ENCODE results near the gene ADGRD1.
"Not testable (repeated sequence)": the region's sequence is repeated elsewhere in the genome, so short reads cannot be mapped to it uniquely, and the experiment has no call there.

The ADGRD1 gene

DNA sequence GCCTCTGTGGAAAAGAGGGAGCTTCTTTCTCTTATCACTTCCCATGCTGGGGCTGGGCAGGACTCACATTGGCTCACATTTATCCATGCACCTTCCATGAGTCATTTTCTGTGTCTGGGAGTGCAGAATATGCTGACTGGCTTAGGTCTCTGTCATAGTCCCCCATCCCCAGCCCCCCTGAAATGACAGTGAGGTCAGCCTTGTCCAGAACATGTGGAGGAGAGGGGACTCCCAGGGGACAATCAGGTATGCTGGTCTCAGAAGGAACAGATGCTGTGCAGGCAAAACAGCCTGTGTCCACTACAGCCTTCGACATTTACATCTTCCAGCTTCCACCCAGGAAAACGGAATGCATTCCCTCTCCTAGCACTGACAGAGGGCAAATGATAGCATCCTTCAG, 35.0 kb downstream of the ADGRD1 start:
- DNase-seq = no peak

GRCh38 chr12:130989391-130989790, 35.7 kb downstream of the ADGRD1 start:
- no peak for DNase-seq

DNA sequence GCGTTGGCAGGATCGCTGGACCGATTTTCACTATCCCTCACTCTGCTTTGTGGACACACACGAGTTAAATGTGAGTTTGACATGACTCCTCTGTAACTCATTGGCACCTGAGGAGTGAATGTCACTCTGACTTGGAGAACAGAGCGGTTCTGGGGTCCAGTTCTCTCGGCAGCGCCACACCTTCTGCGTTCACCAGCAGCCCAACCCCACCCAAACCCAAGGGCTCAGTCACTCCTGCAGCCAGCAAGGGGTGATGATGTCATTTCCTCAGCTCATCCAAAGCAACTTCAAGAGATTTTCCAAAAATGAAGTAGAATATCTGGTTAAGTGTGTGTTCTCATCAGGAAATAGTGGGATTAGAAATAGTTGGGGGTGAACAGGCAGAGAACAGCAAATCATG, 36.3 kb downstream of the ADGRD1 start:
- DNase-seq = no peak

DNA sequence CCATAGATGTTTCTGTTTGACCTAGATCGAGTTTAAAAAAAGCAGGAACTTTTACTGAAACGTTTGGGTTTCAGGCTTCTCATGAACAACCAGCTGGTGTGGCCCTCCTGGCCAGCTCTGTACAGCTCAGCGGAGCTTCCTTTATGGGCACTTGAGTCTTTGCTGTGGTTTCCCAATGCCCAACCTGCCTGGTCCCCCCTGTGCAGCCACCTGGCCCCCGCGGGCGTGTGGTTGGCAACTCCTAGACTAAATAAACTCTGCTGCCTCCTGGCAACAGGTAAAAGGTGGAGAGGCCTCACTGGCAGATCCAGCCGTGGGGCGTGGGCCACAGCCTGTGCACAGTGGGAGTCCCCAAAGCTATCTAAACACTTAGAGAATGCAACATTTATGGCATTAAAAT, 38.7 kb downstream of the ADGRD1 start:
- no peak for DNase-seq

DNA sequence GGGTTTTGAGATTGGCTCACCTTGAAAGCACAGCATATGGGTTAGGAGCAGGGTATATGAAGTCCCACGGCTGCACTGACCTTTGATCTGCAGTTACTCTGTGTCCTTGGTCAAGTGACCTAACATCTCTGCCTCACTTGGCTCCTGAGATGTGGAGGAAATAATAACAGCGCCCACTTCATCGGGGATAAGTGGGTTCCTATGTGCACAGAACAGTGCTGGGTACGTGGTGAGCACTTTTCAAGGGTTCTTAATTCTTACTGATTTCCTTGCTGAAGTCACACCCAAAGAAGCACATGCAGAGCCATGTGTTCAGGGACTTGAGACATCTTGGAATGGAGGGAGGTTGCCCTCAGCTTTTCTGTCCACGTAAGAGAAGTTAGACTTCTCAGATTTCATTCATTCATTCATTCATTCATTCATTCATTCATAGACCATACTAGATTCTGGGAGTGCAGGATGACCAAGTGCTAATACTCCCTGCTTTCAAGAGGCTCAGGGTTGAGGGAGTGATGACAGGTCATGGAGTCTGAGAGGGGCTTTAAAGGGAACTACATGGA, 39.4 kb downstream of the ADGRD1 start:
- DNase-seq = no peak

DNA sequence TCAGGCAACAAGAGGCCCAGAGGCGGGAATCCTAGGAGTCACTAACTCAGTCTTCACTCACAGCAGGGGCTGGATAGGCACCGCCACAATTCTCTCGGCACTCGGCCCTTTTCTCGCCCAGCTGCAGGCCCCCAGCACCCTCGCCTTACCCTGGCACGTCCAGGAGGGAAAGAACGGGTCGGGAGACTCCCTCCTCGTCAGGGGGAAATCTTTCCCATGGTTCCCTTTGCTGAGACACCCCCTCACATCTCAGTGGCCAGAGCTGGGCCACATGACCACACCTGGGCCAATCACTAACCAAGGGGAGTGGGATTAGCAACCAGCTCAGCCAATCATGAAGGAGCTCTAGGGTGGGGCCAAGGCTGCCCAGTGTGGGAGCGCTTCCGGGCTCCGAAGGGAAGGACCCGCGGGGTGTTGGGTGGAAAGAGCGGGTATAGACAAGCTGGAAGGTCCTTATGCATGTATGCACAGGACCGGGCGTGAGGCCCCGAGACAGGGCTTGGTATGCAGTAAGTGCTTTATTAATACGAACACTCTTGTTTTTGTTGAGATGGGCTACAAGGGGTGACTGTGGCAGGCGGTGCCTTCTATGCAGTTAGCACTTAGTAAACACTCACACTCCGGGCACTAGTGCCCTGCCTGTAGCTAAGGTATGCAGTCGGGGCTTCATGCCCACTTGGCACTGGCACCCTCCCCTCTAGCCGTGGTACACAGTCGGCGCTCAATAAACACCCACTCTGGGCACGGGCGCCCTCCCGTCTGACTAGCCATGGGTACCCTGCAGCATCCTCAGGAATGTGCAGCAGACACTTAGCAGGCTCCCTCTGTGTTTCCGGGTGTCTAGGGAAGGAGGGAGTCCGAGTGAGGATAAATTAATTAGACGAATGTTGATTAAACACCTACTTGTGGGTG, 40.3 kb downstream of the ADGRD1 start:
- DNase-seq = no peak

DNA sequence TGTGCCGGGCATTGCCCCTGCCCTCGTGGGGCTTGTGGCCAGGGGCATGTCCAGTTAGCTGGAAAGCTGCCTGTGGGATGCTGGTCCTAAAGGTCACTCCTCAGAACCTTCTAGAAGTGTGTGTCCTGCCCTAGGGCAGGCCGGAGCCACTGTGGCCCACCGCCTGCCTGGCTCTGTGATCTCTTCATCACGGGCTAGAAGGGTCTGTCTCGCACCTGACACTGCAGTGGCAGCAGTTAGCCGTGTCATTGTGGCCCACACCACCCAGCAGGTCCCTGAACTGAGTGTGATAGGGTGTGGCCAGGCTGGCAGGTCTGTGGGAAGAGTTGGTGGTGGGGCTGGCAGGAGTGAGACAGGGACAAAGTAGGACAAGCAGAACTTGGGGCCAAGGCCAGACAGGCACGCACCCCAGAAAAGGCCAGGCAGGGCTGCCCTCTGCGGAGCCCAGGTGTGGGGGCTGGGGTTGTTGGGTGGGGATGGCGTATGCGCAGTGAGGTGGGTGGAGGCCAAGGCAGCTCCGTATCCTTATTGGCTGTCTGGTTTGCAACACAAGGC, 41.2 kb downstream of the ADGRD1 start:
- DNase-seq = no peak

DNA sequence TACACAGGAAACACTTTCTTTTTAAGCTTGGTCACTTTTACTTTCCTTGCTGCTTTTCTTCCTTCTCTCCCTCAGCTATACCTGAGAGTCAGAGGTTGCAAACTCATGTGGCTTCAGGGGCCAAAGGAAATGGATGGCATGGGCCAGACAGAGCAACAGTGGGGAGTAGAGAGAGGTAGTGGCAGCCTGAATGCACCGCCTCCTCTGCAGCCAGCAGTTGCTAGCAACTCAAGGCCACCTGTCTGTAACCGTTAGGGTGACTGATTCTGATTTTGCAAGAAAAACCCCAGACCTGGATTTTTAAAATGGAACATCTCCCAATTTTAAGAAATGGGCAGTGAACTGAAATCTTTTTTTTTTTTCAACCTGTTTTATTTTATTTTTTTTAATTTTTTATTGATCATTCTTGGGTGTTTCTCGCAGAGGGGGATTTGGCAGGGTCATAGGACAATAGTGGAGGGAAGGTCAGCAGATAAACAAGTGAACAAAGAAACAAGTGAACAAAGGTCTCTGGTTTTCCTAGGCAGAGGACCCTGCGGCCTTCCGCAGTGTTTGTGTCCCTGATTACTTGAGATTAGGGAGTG, 41.8 kb downstream of the ADGRD1 start:
- DNase-seq = not testable (repeated sequence)

DNA sequence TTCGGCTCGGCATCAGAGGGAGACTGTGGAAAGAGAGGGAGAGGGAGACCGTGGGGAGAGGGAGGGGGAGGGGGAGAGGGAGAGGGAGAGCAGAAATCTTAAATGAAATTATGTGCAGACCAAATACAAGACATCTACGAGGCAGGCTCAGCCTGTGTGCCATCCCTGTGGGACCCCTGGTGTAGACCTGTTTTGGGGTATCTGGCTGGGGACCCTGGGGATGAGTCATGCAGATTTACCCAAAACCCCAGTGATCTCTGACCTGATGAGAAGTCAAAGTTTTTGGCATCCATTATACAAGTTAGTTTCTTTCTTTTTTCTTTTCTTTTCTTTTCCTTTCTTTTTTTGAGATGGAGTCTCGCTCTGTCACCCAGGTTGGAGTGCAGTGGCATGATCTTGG, 44.4 kb downstream of the ADGRD1 start:
- no peak for DNase-seq

DNA sequence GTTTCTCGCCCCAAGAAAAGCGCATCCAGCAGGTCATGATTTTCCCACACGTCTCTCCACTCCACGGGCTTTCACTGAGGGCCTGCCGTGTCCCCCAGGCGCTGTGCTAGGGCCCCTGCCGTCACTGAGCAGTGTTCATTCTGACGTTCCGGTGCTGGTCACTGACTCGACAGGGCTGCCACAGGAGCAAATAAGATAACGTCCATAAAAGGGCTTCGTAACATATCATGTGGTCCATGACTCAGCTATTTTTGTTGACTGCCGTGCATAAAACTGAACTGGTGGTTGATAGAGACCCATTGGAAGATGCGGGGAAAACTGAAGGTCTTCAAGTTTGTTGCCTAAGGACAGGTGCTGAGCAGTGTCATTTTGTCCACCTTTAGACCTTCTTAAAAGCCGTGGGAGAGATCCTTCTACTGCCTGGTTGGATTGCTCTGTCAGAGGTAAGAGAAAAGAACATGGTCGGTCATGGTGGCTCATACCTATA, 46.3 kb downstream of the ADGRD1 start:
- no peak for DNase-seq

GRCh38 chr12:131001493-131001892, 47.8 kb downstream of the ADGRD1 start:
- DNase-seq = no peak

- no peak for DNase-seq
Observed at GRCh38 chr12:131002216-131002631, 48.5 kb downstream of the ADGRD1 start.

DNA sequence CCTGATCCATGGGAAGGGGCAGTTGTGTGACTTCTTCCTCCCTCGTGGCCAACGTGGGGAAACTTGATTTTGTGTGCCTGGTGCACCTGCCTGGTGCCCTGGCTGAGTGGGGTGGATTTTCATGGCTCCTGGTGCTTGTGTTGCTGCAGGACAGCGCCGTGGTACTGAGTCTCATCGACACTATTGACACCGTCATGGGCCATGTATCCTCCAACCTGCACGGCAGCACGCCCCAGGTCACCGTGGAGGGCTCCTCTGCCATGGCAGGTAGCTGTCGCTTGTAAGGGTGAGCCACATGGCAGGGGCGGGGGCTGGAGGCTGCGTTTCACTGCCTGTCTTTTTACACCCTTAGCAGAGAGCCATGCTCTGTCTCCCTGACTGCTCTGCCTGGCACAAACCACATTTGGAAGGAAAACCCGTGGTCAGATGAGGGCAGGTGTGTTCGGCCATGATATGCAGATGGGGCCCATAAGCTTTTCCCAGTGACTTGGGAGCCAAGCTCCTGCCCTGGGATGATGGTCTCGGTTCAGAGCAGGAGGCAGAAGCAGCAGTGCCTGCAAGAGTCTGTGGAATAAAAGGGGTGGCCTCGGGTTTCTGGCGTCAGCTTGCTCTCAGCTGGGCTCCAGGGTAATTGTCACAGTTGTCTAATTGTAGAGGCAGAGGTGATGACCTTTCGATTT, 49.5 kb downstream of the ADGRD1 start:
- DNase-seq = no peak

DNA sequence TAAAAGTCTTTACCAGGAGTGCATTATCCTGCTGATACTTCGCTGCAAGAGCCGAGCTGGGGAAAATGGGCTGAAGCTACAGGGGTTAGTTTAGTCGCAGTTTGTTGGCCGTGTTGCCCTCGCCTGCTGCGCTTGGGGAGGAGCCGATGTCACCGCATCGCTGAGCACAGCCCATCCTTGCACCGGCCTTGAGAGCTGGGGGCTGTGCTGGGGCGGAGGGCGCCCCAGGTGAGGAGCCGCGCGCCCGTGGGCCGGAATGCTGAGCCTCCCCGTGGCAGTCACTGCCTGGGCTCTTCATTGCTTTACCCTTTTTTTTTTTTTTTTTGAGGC, 50.0 kb downstream of the ADGRD1 start:
- DNase-seq = no peak

DNA sequence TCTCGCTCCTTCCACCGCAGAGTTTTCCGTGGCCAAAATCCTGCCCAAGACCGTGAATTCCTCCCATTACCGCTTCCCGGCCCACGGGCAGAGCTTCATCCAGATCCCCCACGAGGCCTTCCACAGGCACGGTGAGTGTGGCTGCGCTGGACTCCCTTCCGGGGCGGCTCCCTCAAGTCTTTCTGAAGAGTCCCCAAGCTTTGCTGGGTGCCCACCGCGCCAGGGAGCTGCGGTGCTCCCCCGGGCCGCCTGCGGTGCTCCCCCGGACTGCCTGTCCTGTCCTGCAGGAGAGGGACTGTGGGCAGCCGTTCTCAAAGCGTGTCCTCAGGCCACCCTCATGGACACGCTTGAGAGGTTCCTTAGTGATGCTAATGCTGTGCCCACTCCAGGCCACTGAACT, 50.5 kb downstream of the ADGRD1 start:
- no peak for DNase-seq

DNA sequence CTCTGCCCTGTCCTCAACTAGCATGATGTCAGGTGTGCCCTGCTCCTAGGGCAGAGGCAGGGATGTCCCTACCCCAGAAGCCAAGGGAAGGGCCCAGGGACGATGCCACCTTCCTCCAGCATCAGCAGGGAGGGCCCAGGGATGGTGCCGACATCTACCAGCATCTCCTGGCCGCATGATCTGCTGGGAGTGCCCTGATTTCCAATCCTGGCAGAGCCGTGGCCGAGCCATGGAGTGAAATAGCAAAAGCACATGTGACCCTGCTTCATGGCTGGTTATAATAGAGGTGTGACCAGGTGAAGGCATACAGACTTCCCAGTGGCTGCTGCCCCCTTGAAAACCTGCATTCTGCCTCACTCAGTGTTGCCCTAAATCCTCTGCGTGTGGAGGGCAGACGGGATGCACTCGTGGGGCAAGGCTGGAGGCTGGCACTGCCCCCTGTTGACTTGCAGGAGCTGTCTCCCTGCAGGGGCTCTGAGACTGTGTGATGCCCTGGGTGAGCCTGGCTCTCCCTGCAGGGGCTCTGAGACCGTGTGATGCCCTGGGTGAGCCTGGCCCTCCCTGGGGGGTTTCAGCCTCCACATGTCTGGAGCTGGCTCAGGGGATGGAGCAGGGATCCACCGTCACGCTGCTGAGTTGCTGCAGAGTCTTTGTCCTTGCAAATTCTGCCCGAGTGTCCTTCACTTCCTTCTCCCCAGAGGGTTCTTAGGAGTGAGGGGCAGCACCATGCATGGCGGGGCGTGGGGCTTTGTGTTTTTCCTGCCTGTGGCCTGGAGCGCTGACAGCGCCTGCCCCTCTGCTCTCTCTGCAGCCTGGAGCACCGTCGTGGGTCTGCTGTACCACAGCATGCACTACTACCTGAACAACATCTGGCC, 51.7 kb downstream of the ADGRD1 start:
- no peak for DNase-seq

DNA sequence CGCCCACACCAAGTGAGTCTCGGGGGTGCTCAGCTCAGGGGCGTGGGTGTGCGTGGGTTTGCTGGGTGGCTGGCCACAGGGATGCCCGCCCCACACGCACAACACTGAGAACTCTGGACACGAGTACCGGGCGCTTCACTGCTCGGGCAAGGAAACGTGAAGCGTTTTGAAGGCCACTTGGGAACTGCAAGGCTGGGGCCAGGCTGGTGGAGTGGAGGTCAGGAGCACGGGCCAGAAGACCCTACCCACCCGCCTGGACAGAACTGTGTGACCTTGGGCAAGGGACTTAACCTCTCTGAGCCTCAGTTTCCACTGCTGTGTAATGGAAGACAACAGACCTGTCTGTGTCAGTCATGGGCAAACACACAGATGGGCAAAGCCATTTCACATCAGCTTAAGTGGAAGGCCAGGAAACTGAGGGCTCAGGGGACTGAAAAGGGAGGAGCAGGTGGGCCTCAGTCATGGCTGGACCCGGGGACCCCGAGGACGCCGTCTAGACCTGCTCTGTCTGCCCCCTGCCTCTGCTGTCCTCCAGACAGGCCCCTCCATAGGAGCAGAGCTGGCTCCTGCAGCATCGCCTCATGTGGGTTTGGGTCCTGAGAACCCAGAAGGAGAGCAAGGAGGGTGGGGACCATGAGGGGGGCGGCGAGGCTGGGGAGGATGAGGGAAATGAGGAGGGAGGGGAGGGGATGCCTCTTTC, 52.5 kb downstream of the ADGRD1 start:
- DNase-seq = no peak

DNA sequence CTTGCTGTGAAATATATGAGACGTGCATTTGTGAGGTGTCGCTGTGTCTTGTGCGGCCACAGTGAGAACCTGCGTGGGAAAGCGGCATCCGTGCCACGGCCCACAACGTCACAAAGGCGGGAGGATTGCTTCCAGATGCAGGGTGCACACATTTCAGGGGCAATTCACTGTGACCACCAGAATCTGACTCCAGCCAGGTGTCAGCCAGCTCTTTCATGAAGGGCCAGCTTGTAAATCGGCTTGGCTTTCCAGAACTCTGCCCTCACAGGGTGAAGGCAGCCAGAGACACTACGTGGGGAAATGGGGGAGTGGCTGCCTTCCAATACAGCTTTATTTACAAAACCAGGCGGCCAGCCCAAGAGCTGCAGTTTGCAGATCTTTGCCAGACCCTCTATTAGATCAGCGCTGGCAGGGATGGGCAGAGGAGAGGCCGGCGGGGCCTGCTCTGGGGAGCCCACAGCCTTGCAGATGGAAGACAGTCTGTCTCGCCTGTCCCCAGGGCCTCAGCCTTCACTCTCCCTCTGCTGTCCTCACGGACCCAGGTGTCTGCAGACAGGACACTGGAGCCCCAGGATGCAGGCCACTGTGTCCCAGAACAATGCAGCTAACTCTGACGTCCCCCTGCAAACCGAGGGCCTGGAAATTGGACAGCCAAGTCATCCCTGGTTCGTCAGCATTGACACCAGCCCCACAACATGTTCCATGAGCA, 53.5 kb downstream of the ADGRD1 start:
- no peak for DNase-seq

DNA sequence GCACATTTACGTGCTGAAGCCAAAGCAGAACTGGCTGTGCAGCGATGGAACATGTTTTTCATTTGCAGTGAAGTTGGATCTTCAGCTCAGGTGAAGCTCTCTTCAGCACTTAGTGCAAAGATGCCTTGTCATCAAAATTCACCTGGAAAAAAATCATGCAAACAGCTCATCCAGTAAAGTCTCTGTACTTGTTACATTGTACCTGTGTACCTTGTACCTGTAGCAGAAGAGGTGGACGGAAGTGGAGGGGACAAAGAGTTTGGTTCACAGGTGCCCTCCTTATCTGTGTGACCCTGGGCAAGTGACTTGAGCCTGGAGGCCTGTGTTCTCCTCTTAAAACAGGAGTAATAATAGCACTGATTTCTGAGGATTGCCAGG, 54.0 kb downstream of the ADGRD1 start:
- no peak for DNase-seq

- no peak for DNase-seq
Observed at GRCh38 chr12:131008131-131008912, 54.6 kb downstream of the ADGRD1 start.
